AG09309 (cell line): Measurements from ENCODE around the gene CYB5R4.
A peak's percentile ranks its signal among the peaks of the same experiment; 100 is the strongest.

ENCODE experiments used
- DNase-seq: peaks from one replicate; pipeline ENCODE4 v3.0.0-alpha.2; 2010; ENCODE audit warnings: low read depth
- H3K4me3 ChIP-seq: 2 replicates; pipeline ENCODE4 v1.5.1; 2011; ENCODE audit warnings: mild to moderate bottlenecking, low read depth, low read length, moderate library complexity; ENCODE audit not compliant: control insufficient read depth
- CTCF ChIP-seq: IDR thresholded peaks from 2 replicates; pipeline ENCODE4 v1.5.1; 2011; ENCODE audit warnings: mild to moderate bottlenecking, low read depth, low read length, inconsistent platforms; ENCODE audit not compliant: insufficient read depth, control insufficient read depth; ENCODE audit errors: missing control alignments

CYB5R4 gene

DNA sequence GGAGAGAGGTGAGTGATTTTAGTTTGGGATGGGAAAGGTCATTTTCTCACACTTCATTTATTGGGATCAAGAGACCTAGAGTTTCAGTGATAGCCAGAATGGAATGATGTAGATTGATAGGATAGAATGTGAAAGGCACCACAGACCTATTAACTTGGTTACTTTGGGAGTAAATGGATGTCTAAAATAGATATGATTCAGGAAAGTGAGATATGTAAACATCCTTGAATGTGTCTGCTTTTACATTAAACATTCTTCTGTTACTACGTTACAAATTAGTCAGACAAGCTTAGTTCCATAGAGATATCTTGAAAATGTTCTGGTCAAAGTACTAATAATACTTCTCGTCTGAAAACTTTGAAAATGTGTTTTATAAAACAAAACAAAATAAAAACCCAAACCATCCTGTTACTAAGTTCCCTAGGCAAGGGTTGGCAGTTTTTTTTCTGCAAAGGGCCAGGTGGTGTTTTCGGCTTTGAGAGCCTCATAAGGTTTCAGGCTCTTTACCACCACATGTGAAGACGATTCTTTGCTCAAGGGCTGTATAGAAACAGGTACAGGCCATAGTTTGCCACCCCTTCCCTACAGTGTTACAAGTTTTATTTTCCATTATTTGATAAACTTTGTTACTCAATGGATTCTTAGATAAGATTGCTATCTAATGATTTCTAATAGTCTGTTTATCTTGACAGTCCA is 3.4 kb downstream of the CYB5R4 start:
- no peak overlapping the region for H3K4me3 ChIP-seq
- DNase-seq = no peak
- TF ChIP-seq CTCF = no peak

- H3K4me3 ChIP-seq = no peak overlapping the region
- no peak for DNase-seq
- TF ChIP-seq CTCF = no peak
Observed at GRCh38 chr6:83867043-83867442, 7.6 kb downstream of the CYB5R4 start.

- no peak overlapping the region for H3K4me3 ChIP-seq
- peak; percentile 96 for DNase-seq
- TF ChIP-seq CTCF = no peak
Observed at GRCh38 chr6:83867527-83868161, 8.2 kb downstream of the CYB5R4 start.

- peak; percentile 81 for DNase-seq
- TF ChIP-seq CTCF = no peak
- H3K4me3 ChIP-seq = no peak overlapping the region
Observed at GRCh38 chr6:83868639-83869038, 9.2 kb downstream of the CYB5R4 start.

GRCh38 chr6:83870649-83871048 is 11.2 kb downstream of the CYB5R4 start:
- no peak for TF ChIP-seq CTCF
- DNase-seq = no peak
- H3K4me3 ChIP-seq = no peak overlapping the region

- H3K4me3 ChIP-seq = no peak overlapping the region
- no peak for TF ChIP-seq CTCF
- no peak for DNase-seq
Observed at GRCh38 chr6:83872386-83873118, 13.1 kb downstream of the CYB5R4 start.
